ENCODE results near the gene TRIM46.
"Not testable (repeated sequence)": the region's sequence is repeated elsewhere in the genome, so short reads cannot be mapped to it uniquely, and the experiment has no call there.

The TRIM46 gene

DNA sequence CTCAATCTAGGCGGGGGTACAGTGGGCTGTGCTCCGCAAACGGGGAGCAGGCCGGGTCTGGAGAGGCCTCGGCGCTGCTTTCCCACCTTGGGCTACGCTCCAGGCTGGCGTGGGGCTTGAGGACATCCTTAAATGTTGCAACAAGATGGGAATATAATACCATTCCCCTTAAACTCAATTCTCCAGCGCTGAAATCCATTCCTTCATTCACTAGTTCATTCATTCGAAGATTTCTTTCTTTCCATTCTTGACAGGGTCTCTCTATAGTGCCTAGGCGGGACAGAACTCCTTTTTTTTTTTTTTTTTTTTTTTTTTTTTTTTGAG is 33.1 kb upstream of the TRIM46 start:
- 14% methylated on average over 11 of the region's 11 CpGs for WGBS
- Histone ChIP-seq H3K4me3 (ENCODE audit: low read length) (peak overlapping the region; percentile 100), H3K4me1 (ENCODE audit: insufficient read depth, low read length) (peaks cover 8% of the 10 kb centered on the region; the same call in 1 of the 2 replicates), H3K9ac (ENCODE audit: low read depth, low read length) (no peak overlapping the region), H3K36me3 (ENCODE audit: insufficient read depth, low read length) (peaks cover 10% of the 10 kb centered on the region; the same call in 1 of the 2 replicates), H3K27ac (ENCODE audit: low read depth, low read length) (no peak overlapping the region), H3K9me3 (ENCODE audit: insufficient read depth, low read depth, low read length) (no peaks in the 10 kb centered on the region), H3K27me3 (ENCODE audit: insufficient read depth, low read length) (peaks cover 5% of the 10 kb centered on the region; the same call in 1 of the 2 replicates)

DNA sequence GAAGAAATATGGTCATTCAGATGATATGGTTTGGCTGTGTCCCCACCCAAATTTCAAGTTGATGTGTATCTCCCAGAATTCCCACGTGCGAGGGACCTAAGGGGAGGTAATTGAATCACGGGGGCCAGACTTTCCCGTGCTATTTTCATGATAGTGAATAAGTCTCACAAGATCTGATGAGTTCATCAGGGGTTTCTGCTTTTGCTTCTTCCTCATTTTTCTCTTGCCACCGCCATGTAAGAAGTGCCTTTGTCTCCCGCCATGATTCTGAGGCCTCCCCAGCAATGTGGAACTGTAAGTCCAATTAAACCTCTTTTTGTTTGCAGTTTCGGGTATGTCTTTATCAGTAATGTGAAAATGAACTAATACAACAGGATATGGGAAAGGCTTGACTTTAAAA is 31.9 kb upstream of the TRIM46 start:
- H3K9me3 ChIP-seq (ENCODE audit: insufficient read depth, low read depth, low read length), result no peaks in the 10 kb centered on the region
- peaks cover 8% of the 10 kb centered on the region; the same call in 1 of the 2 replicates for H3K4me1 ChIP-seq (ENCODE audit: insufficient read depth, low read length)
- no peak overlapping the region for H3K27ac ChIP-seq (ENCODE audit: low read depth, low read length)
- H3K27me3 ChIP-seq (ENCODE audit: insufficient read depth, low read length), result peaks cover 5% of the 10 kb centered on the region; the same call in 1 of the 2 replicates
- no peak overlapping the region for H3K9ac ChIP-seq (ENCODE audit: low read depth, low read length)
- no peak overlapping the region for H3K4me3 ChIP-seq (ENCODE audit: low read length)
- peaks cover 10% of the 10 kb centered on the region; the same call in 1 of the 2 replicates for H3K36me3 ChIP-seq (ENCODE audit: insufficient read depth, low read length)
- WGBS, result 90% methylated on average over 7 of the region's 7 CpGs

DNA sequence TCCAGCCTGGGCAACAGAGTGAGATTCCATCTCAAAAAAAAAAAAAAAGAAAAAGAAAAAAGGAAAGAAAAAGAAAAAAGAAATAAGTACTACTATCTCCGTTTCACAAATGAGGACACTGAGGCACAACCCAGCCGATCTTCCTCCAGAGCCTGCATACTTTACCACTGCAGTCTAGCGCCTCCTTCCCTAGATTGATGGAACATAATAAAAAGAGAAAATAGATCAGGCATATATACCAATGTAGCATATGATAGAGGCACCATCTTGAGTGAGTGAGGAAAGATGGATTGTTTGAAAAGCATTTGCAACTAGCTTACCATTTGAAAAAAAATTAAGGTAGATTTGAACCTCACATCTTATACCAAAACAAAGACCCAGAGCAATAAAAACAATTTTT is 28.2 kb upstream of the TRIM46 start:
- no peak overlapping the region for H3K4me3 ChIP-seq (ENCODE audit: low read length)
- WGBS, result no CpG with 5 or more reads among the region's 3 CpGs
- H3K9ac ChIP-seq (ENCODE audit: low read depth, low read length), result no peak overlapping the region
- H3K36me3 ChIP-seq (ENCODE audit: insufficient read depth, low read length), result no peaks in the 10 kb centered on the region
- H3K4me1 ChIP-seq (ENCODE audit: insufficient read depth, low read length), result no peaks in the 10 kb centered on the region
- no peaks in the 10 kb centered on the region for H3K9me3 ChIP-seq (ENCODE audit: insufficient read depth, low read depth, low read length)
- peaks cover 5% of the 10 kb centered on the region; the same call in 1 of the 2 replicates for H3K27me3 ChIP-seq (ENCODE audit: insufficient read depth, low read length)
- no peak overlapping the region for H3K27ac ChIP-seq (ENCODE audit: low read depth, low read length)

DNA sequence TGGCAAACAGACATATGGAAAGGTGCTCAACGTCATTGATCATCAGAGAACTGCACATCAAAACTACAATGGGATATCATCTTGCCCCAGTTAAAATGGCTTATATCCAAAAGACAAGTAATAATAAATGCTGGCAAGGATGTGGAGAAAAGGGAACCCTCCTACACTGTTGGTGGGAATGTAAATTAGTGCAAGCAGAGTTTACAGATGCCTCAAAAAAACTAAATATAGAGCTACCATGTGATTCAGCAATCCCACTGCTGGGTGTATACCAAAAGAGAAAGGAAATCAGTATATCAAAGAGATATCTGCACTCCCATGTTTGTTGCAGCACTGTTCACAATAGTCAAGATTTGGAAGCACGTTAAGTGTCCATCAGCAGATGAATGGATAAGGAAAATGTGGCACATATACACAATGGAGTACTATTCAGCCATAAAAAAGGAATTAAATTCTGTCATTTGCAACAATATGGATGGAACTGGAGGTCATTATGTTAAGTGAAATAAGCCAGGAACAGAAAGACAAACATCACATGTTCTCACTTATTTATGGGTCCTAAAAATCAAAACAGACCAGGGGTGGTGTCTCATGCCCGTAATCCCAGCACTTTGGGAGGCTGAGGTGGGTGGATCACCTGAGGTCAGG is 17.5 kb upstream of the TRIM46 start:
- not testable (repeated sequence) for H3K4me3 ChIP-seq (ENCODE audit: low read length); H3K9me3 ChIP-seq (ENCODE audit: insufficient read depth, low read depth, low read length); H3K36me3 ChIP-seq (ENCODE audit: insufficient read depth, low read length); H3K9ac ChIP-seq (ENCODE audit: low read depth, low read length); H3K27me3 ChIP-seq (ENCODE audit: insufficient read depth, low read length); H3K27ac ChIP-seq (ENCODE audit: low read depth, low read length); H3K4me1 ChIP-seq (ENCODE audit: insufficient read depth, low read length)
- WGBS, result 53% methylated on average over 2 of the region's 3 CpGs

DNA sequence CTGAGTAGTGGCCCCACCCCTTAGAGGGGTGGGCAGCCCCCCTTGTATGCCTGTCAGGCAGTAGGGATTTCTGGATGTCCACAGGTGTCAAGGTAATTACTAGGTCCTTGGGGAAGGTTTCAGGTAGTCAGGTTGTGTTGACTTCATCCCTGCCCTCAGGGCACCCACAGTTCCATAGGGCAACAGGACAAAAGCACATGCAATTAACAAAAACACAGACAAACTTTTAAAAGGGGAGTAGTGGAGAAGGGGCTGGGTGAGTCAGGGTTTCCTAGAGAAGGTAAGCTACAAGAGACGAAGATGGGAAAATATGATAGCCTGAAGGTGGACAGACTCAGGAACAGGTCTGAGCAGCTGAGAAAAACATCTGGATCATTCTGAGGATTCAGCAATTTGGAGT is 14.7 kb upstream of the TRIM46 start:
- H3K9me3 ChIP-seq (ENCODE audit: insufficient read depth, low read depth, low read length), result no peaks in the 10 kb centered on the region
- H3K9ac ChIP-seq (ENCODE audit: low read depth, low read length), result no peak overlapping the region
- no peak overlapping the region for H3K27ac ChIP-seq (ENCODE audit: low read depth, low read length)
- no peaks in the 10 kb centered on the region for H3K36me3 ChIP-seq (ENCODE audit: insufficient read depth, low read length)
- no peaks in the 10 kb centered on the region for H3K4me1 ChIP-seq (ENCODE audit: insufficient read depth, low read length)
- no peak overlapping the region for H3K4me3 ChIP-seq (ENCODE audit: low read length)
- no peaks in the 10 kb centered on the region for H3K27me3 ChIP-seq (ENCODE audit: insufficient read depth, low read length)
- 88% methylated on average over 1 of the region's 1 CpG for WGBS

DNA sequence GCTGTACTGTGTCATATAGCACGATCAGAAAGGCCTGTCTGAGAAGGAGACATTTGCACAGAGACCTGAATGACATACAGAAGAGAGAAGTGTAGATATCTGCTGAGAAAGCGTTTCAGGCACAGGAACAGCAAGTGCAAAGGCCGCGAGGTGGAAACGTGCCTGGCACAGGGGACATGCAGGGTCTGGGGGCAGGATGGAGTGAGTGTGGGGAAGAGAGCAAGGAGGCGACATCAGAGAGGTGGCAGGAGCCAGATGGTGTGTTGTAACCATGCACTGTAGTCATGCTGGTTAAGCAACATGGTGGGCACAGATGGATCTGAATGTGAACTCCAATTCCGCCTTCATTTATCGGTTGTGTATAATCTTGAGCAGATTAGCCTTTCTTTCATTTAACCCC is 13.5 kb upstream of the TRIM46 start:
- Histone ChIP-seq H3K9ac (ENCODE audit: low read depth, low read length) (no peak overlapping the region), H3K27me3 (ENCODE audit: insufficient read depth, low read length) (no peaks in the 10 kb centered on the region), H3K27ac (ENCODE audit: low read depth, low read length) (no peak overlapping the region), H3K4me3 (ENCODE audit: low read length) (no peak overlapping the region), H3K9me3 (ENCODE audit: insufficient read depth, low read depth, low read length) (no peaks in the 10 kb centered on the region), H3K36me3 (ENCODE audit: insufficient read depth, low read length) (no peaks in the 10 kb centered on the region), H3K4me1 (ENCODE audit: insufficient read depth, low read length) (no peaks in the 10 kb centered on the region)
- 90% methylated on average over 8 of the region's 8 CpGs for WGBS

DNA sequence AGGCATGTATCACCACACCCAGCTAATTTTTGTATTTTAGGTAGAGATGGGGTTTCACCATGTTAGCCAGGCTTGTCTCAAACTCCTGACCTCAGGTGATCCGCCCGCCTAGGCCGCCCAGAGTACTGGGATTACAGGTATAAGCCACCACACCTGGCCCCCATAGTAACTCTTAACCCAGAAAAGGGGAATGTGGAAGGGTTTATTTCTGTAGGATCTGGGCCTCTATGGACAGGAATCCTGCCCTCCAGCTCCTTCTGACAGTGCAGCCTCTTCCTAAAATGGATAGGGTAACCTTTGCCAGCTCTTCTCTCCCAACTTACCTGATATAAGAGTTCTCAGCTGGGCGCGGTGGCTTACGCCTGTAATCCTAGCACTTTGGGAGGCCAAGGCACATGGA is 11.0 kb upstream of the TRIM46 start:
- not testable (repeated sequence) for H3K4me3 ChIP-seq (ENCODE audit: low read length); H3K9me3 ChIP-seq (ENCODE audit: insufficient read depth, low read depth, low read length); H3K36me3 ChIP-seq (ENCODE audit: insufficient read depth, low read length); H3K4me1 ChIP-seq (ENCODE audit: insufficient read depth, low read length); H3K27ac ChIP-seq (ENCODE audit: low read depth, low read length); H3K9ac ChIP-seq (ENCODE audit: low read depth, low read length); H3K27me3 ChIP-seq (ENCODE audit: insufficient read depth, low read length)
- 98% methylated on average over 6 of the region's 6 CpGs for WGBS

DNA sequence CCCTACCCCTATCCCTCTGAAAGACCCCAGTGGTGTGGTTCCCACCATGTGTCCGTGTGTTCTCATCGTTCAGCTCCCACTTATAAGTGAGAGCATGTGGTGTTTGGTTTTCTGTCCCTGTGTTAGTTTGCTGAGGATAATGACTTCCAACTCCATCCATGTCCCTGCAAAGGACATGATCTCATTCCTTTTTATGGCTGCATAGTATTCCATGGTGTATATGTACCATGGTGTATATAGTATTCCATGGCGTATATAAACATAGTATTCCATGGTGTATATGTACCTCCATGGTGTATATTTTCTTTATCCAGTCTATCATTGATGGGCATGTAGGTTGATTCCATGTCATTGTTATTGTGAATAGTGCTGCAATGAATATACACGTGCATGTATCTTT is 9.9 kb upstream of the TRIM46 start:
- not testable (repeated sequence) for H3K27me3 ChIP-seq (ENCODE audit: insufficient read depth, low read length); H3K4me1 ChIP-seq (ENCODE audit: insufficient read depth, low read length); H3K9ac ChIP-seq (ENCODE audit: low read depth, low read length); H3K36me3 ChIP-seq (ENCODE audit: insufficient read depth, low read length); H3K9me3 ChIP-seq (ENCODE audit: insufficient read depth, low read depth, low read length); H3K4me3 ChIP-seq (ENCODE audit: low read length); H3K27ac ChIP-seq (ENCODE audit: low read depth, low read length)
- WGBS, result 92% methylated on average over 4 of the region's 4 CpGs

DNA sequence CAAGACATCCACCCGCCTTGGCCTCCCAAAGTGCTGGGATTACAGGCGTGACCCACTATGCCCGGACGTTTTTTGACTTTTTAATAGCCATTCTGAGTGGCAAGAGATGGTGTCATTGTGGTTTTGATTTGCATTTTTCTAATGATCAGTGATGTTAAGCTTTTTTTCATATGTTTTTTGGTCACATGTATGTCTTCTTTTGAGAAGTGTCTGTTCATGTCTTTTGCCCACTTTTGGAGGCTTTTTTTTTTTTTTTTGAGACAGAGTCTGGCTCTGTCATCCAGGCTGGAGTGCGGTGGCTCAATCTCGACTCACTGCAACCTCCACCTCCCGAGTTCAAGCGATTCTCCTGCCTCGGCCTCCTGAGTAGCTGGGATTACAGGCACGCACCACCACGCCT is 9.0 kb upstream of the TRIM46 start:
- not testable (repeated sequence) for H3K9me3 ChIP-seq (ENCODE audit: insufficient read depth, low read depth, low read length); H3K4me1 ChIP-seq (ENCODE audit: insufficient read depth, low read length); H3K4me3 ChIP-seq (ENCODE audit: low read length); H3K36me3 ChIP-seq (ENCODE audit: insufficient read depth, low read length); H3K27ac ChIP-seq (ENCODE audit: low read depth, low read length); H3K9ac ChIP-seq (ENCODE audit: low read depth, low read length); H3K27me3 ChIP-seq (ENCODE audit: insufficient read depth, low read length)
- 96% methylated on average over 11 of the region's 11 CpGs for WGBS

DNA sequence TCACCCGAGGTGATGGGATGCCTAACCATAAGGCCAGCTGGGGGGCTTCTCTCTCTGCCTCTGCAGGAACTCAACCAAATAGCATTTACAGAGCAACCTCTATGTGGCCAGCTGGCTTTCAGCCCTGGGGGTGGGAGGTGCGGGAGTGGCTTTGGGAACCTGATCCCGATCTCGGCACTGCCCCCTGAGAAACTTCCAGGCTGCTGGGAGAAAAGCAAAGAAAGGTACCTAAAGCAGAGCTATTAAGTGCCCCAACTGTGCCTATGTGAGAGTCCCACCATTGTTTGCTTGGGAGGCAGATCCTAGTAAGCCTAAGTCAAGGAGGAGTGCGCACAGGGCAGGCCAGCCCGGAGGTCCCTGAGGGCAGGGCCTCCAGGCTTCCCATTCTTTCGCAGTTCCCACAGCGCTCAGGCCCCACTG is 7.6 kb upstream of the TRIM46 start:
- WGBS, result 69% methylated on average over 8 of the region's 8 CpGs
- no peak overlapping the region for H3K27ac ChIP-seq (ENCODE audit: low read depth, low read length)
- no peak overlapping the region for H3K9ac ChIP-seq (ENCODE audit: low read depth, low read length)
- H3K9me3 ChIP-seq (ENCODE audit: insufficient read depth, low read depth, low read length), result no peaks in the 10 kb centered on the region
- H3K27me3 ChIP-seq (ENCODE audit: insufficient read depth, low read length), result no peaks in the 10 kb centered on the region
- H3K4me1 ChIP-seq (ENCODE audit: insufficient read depth, low read length), result peaks cover 8% of the 10 kb centered on the region; the same call in 1 of the 2 replicates
- H3K36me3 ChIP-seq (ENCODE audit: insufficient read depth, low read length), result peaks cover 18% of the 10 kb centered on the region
- H3K4me3 ChIP-seq (ENCODE audit: low read length), result peak overlapping the region; percentile 26; the same call in 1 of the 2 replicates

DNA sequence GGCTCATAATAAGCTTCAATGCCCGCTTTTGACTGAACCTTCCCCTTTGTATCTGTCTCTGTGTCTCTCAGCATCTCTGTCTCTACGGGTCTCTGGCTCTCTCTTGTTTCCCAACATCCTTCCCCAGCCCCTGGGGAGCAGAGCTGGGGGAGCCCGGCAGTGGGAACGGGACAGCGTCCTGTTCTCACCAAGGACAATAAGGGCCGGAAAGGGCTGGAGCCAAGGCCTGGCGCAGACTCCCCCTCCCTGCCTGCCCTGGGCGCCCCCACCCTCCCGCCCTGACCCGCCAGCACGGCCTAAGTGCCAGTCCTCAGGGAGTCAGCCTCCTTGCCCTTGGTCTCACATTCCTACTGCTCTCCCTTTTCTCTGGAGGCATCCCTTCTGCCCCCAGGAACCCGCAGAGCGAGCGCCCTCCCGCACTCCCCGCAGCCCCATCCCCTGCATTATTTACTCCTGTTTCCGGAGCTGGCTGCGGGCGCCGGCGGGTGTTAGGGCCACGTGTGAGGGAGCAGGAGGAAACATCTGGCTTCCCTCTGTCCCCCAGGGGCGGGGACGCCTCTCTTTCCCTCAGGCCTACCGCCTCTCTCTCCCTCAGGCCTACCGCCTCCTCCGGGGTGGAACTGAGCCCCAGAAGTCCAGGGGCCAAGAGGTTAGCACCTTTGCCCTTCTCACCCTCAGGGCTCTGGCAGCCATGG is 7.0 kb upstream of the TRIM46 start:
- 69% methylated on average over 27 of the region's 27 CpGs for WGBS
- H3K9me3 ChIP-seq (ENCODE audit: insufficient read depth, low read depth, low read length), result no peaks in the 10 kb centered on the region
- H3K27me3 ChIP-seq (ENCODE audit: insufficient read depth, low read length), result no peaks in the 10 kb centered on the region
- H3K36me3 ChIP-seq (ENCODE audit: insufficient read depth, low read length), result peaks cover 18% of the 10 kb centered on the region
- H3K4me1 ChIP-seq (ENCODE audit: insufficient read depth, low read length), result peaks cover 8% of the 10 kb centered on the region; the same call in 1 of the 2 replicates
- H3K9ac ChIP-seq (ENCODE audit: low read depth, low read length), result peak overlapping the region; percentile 14; the same call in 1 of the 2 replicates
- H3K27ac ChIP-seq (ENCODE audit: low read depth, low read length), result no peak overlapping the region
- peak overlapping the region; percentile 39 for H3K4me3 ChIP-seq (ENCODE audit: low read length)
